CD4-positive, alpha-beta T cell treated with Interleukin-6 at 100 ng/mL for 8 hours (primary cell): Measurements from ENCODE around the gene GAS7.

ENCODE experiments used
- DNase-seq: peaks from one replicate; pipeline ENCODE4 v3.0.0-alpha.2; 2020; ENCODE audit warnings: mixed read lengths, low spot score

Gene GAS7

GRCh38 chr17:9886141-9886930 is 312.1 kb downstream of the GAS7 start:
- DNase-seq: no peak

GRCh38 chr17:9883451-9883850 is 315.0 kb downstream of the GAS7 start:
- no peak for DNase-seq

- DNase-seq: no peak
These were observed 317.8 kb downstream of the GAS7 start for GRCh38 chr17:9880582-9880999.

GRCh38 chr17:9878786-9879525 is 319.4 kb downstream of the GAS7 start:
- DNase-seq: no peak

GRCh38 chr17:9878356-9878755 is 320.1 kb downstream of the GAS7 start:
- no peak for DNase-seq

- DNase-seq: no peak
These were observed 323.0 kb downstream of the GAS7 start for GRCh38 chr17:9875441-9875840.

GRCh38 chr17:9874722-9875121 is 323.7 kb downstream of the GAS7 start:
- DNase-seq: no peak

GRCh38 chr17:9872852-9873251 is 325.6 kb downstream of the GAS7 start:
- no peak for DNase-seq

GRCh38 chr17:9868552-9868951 is 329.9 kb downstream of the GAS7 start:
- no peak for DNase-seq

- DNase-seq: no peak
These were observed 332.8 kb downstream of the GAS7 start for GRCh38 chr17:9865586-9865985.

GRCh38 chr17:9862949-9863348 is 335.5 kb downstream of the GAS7 start:
- DNase-seq: no peak

- DNase-seq: no peak
These were observed 336.2 kb downstream of the GAS7 start for GRCh38 chr17:9862220-9862619.

- no peak for DNase-seq
These were observed 337.6 kb downstream of the GAS7 start for GRCh38 chr17:9860851-9861250.
